ENCODE data around the gene SLC35B2.

The SLC35B2 gene

GRCh38 chr6:44207966-44208365, 49.4 kb downstream of the SLC35B2 start:
- H3K27ac ChIP-seq (ENCODE audit: low read length), result no peak overlapping the region
- no peaks in the 10 kb centered on the region for H3K9me3 ChIP-seq (replicated peaks; ENCODE audit: insufficient read depth, low read length)
- H3K4me2 ChIP-seq (ENCODE audit: low read depth, low read length), result no peak overlapping the region
- H3K4me3 ChIP-seq (ENCODE audit: low read length), result no peak overlapping the region
- H3K9ac ChIP-seq (ENCODE audit: low read length), result no peak overlapping the region
- H3K36me3 ChIP-seq (replicated peaks; ENCODE audit: insufficient read depth, low read length), result no peaks in the 10 kb centered on the region
- H3F3A ChIP-seq (ENCODE audit: insufficient read depth, low read length), result no peaks in the 10 kb centered on the region
- DNase-seq, result no peak
- no peaks in the 10 kb centered on the region for H3K79me2 ChIP-seq (ENCODE audit: low read length)
- H3K9me2 ChIP-seq (replicated peaks; ENCODE audit: insufficient read depth, low read length), result no peaks in the 10 kb centered on the region
- H4K20me1 ChIP-seq (ENCODE audit: insufficient read depth, low read length), result no peaks in the 10 kb centered on the region
- TF ChIP-seq EZH2 (optimal IDR thresholded peaks at IDR 0.05; ENCODE audit: low read depth, low read length) (no peak), CTCF (IDR thresholded peaks at IDR 0.05; ENCODE audit: low read length) (no peak), EZH2phosphoT487 (IDR thresholded peaks at IDR 0.05; ENCODE audit: low read length) (no peak)
- no peak overlapping the region for H2AFZ ChIP-seq (ENCODE audit: low read length)
- no peaks in the 10 kb centered on the region for H3K27me3 ChIP-seq (replicated peaks; ENCODE audit: insufficient read depth, low read length)
- no peaks in the 10 kb centered on the region for H3K4me1 ChIP-seq (ENCODE audit: low read length)
